Activated naive CD8-positive, alpha-beta T cell treated with anti-CD3 and anti-CD28 coated beads for 36 hours (primary cell): ENCODE results near the gene GABRG1. TPM values are rescaled to one million over a fixed set of nuclear protein-coding genes. Genes with fewer than 3 reads are reported as not detected.

Source experiments
- DNase-seq: peaks from one replicate; pipeline ENCODE4 v3.0.0; 2021
- H3K27ac Mint-ChIP-seq: one replicate; pipeline ENCODE4 v1.8.0; 2022; ENCODE audit warnings: mild to moderate bottlenecking, moderate library complexity, mixed read lengths
- H3K27me3 Mint-ChIP-seq: one replicate; pipeline ENCODE4 v1.8.0; 2022; ENCODE audit warnings: mild to moderate bottlenecking, mixed read lengths
- H3K36me3 Mint-ChIP-seq: one replicate; pipeline ENCODE4 v1.8.0; 2021; ENCODE audit warnings: mild to moderate bottlenecking, mixed read lengths
- H3K4me1 Mint-ChIP-seq: one replicate; pipeline ENCODE4 v1.8.0; 2021; ENCODE audit warnings: mixed read lengths
- H3K4me3 Mint-ChIP-seq: one replicate; pipeline ENCODE4 v1.8.0; 2022; ENCODE audit warnings: mild to moderate bottlenecking, moderate library complexity, mixed read lengths
- H3K9me3 Mint-ChIP-seq: one replicate; pipeline ENCODE4 v1.8.0; 2022; ENCODE audit warnings: mixed read lengths
- total RNA-seq, 2 experiments: library from RNA; stranded (reverse); gene quantifications; one replicate each; pipeline ENCODE4 v1.2.3, GENCODE V29; 2021

The GABRG1 gene
- not detected for total RNA-seq

DNA sequence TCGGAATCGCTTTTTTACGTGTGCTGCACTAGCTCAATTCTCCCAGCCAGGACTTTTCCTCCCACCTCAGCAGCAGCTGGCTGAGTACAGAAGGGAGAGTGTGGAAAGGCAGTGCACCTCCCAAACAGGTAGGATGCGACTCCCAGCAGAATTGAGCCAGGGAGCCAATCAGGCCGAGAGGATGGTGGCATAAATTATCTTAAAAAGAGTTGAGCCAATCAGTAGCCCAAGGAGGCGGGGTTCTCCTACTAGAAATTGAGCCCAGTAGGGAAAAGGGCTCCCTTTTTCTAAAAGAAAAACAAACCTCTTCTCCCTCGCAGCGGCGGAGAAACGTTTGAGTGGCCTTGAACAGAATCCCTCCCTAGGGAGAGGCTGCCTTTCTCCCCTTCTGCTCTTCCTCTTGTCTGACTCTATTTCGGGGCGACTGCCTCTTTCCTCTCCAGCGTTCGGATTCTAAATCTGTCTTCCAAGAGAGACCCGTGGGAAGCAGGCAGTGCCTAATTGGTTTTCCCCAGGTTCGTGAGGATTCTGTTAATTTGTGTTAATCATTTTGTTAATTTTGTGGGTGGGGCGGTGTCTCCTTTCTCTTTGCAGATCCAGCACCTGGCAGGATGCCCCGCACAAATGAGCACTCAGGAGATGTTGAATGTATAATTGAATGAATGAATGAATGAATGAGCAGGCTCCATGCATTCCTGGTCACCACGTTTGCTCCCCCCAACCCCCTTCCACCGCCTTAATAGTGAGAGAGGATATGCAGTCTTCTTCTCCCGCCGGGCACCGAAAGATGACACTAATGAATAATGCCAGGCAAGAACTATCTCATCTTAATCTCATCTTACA, at the start of gene GABRG1:
TSS of gene GABRG1 (minus strand) at position 142 of the 843 bp plus-strand sequence. CDS start at position 1, 141 bp downstream.
- no peak for DNase-seq
- Mint-ChIP-seq H3K4me1 (no peaks in the 10 kb centered on the region), H3K27me3 (peaks cover 6% of the 10 kb centered on the region), H3K27ac (no peak within 1 kb of the TSS), H3K9me3 (peaks cover 1% of the 10 kb centered on the region), H3K36me3 (no peaks in the 10 kb centered on the region), H3K4me3 (no peak within 1 kb of the TSS)

DNA sequence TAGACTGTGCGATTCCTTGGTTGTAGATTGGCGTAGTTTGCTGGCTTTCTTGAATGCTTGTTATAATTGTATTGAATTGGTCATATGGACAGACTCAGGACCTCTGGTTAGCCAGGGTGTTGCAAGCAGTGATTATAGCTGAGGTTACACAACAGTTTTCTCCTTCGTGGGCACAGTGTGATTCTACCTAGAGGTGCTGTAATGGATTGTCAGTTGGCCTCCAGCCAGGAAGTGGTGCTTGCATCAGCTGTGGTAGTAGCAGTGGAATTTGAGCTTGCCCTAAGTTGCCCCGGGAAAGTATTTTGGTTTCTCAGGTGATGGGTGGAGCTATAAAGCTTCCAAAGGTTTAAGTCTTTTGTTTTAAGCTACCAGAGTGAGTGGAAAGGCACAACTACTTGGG, 23.1 kb upstream of the GABRG1 start:
- Mint-ChIP-seq H3K4me3 (no peak overlapping the region), H3K9me3 (peaks cover 11% of the 10 kb centered on the region), H3K27ac (no peak overlapping the region), H3K4me1 (no peaks in the 10 kb centered on the region), H3K27me3 (no peaks in the 10 kb centered on the region), H3K36me3 (no peaks in the 10 kb centered on the region)
- DNase-seq: no peak

DNA sequence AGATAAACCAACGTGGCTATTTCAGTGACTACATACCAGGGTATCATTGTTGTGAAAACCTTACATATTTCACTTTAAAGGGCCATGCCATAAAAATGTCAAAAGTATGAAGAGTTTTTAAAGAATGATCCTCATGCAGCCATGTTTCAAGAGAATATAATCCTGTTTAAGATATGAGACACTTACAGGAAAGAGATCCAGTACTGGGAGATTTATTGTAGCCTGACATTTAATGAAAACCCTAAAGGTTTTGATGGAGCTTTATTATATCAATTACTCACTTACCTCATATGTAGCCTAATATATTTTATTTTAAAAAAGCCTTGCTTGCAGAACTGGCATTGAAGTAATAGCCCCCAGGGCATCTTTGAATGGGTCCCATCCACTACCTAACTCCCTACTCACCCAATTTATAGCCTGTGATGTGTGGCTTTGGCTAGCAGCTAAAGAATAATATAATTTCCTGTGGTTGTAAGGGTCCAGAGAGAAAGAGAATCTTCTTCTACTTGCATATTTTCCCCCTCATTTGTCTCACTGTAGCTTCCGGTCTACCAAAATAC, 7.7 kb upstream of the GABRG1 start:
- Mint-ChIP-seq H3K36me3 (no peaks in the 10 kb centered on the region), H3K4me3 (no peak overlapping the region), H3K9me3 (no peaks in the 10 kb centered on the region), H3K4me1 (no peaks in the 10 kb centered on the region), H3K27ac (no peak overlapping the region), H3K27me3 (no peaks in the 10 kb centered on the region)
- DNase-seq: no peak

DNA sequence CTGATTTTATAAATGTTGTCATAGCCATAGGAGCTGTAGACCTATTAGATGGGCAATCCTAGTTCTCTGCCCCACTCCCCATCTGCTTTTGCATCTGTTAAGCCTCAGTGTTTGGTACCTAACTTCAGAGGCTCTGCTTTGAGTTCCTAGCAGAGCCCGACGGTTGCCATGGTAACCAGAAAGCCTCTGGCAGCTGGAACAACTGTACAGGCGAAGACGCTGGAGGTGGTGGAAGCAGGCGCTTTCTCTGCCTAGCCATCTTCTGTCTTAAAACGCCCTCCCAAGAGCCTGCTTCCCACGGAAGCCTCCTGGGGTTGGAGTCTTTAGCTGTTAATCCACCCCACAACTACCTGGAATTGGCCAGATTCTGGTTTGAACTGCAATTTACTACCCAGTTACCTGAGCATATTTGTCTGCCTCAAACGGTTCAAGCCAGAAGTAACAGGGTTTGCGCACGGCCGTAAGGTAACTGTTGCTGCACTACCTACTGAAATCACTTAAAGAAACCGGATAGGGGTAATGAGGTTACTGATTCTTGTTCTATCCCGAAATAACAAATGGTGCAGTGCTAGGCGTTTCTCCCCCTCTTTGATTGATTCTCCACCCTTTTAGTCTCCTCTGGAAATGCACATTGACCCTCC, 1.0 kb upstream of the GABRG1 start:
- no peak for DNase-seq
- no peaks in the 10 kb centered on the region for H3K4me1 Mint-ChIP-seq
- H3K27ac Mint-ChIP-seq: no peak overlapping the region
- H3K4me3 Mint-ChIP-seq: no peak overlapping the region
- H3K9me3 Mint-ChIP-seq: peaks cover 1% of the 10 kb centered on the region
- H3K27me3 Mint-ChIP-seq: peaks cover 6% of the 10 kb centered on the region
- no peaks in the 10 kb centered on the region for H3K36me3 Mint-ChIP-seq

DNA sequence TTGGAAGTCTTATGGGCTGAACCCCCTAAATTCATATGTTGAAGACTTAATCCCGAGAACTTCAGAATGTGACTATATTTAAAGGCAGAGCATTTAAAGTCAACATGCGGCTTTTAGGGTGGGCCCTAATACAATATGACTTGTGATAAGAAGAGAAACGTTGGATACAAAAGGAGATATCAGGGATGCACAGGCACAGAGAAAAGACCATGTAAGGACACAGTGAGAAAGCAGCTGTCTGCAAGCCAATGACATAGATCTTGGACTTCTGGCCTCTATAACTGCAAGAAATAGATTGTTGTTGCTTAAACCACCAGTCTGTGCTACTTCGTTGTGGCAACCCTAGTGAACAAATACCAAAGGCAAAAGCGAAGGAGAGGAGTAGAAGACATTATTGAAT, 42.2 kb downstream of the GABRG1 start:
- DNase-seq: no peak
- Mint-ChIP-seq H3K27me3 (no peaks in the 10 kb centered on the region), H3K27ac (no peak overlapping the region), H3K36me3 (no peaks in the 10 kb centered on the region), H3K9me3 (peaks cover 2% of the 10 kb centered on the region), H3K4me3 (no peak overlapping the region), H3K4me1 (no peaks in the 10 kb centered on the region)

DNA sequence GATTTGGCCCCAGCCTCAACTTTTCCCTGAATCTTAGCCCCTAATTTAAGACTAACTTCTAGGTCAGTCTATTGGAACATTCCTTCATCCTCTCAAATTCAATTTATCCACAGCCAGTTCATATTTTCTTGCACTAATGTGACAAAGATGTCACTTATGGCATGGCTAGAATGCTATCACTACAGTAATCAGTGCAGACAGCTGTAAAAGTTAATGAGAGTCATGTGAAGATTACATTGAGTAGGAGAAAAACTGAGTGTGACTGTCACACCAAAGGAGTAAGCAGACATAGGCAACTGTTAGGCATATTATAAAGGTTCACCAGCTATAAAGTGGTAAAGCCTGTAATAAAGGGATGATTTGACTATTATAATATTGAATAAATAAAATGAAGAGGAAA, 42.6 kb downstream of the GABRG1 start:
- Mint-ChIP-seq H3K4me1 (no peaks in the 10 kb centered on the region), H3K27me3 (no peaks in the 10 kb centered on the region), H3K27ac (no peak overlapping the region), H3K36me3 (no peaks in the 10 kb centered on the region), H3K4me3 (no peak overlapping the region), H3K9me3 (peaks cover 2% of the 10 kb centered on the region)
- no peak for DNase-seq

DNA sequence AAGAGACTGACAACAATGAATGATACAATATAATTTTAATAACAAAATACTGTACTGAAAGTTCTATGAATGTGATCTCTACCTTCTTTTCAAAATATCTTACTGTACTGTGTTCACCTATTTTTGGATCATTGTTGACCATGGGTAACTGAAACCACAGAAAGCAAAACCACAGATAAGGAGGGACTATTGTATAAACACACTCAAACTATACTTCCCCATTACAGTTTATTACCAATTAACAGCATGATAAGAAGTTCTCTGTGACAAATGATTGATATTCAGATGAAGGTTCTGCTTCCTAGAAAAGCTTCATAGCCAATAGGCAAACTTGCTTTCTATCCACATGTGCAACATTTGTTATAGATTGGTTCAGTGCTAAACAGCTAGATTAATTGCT, 50.1 kb downstream of the GABRG1 start:
- Mint-ChIP-seq H3K4me3 (no peak overlapping the region), H3K27ac (no peak overlapping the region), H3K4me1 (no peaks in the 10 kb centered on the region), H3K9me3 (no peaks in the 10 kb centered on the region), H3K27me3 (no peaks in the 10 kb centered on the region), H3K36me3 (no peaks in the 10 kb centered on the region)
- DNase-seq: no peak

DNA sequence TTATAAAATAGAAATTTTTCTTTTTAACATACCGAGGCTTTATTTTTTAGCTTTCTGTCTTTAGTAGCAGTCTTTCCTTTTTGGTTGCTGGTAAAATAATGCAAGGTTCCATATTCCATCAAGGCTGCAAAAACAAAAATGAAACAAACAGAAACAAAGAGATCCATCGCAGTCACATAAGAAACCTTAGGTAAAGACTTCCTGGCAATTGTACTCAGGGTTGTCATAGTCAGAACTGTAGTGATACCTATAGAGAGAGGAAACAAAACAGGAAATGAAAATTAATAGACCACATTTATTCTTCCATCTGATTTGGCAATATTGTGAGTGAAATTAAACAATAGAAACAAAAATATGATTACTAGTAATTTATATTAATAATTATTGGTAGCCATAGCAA, 72.5 kb downstream of the GABRG1 start:
- H3K4me1 Mint-ChIP-seq: no peaks in the 10 kb centered on the region
- no peaks in the 10 kb centered on the region for H3K36me3 Mint-ChIP-seq
- no peaks in the 10 kb centered on the region for H3K27me3 Mint-ChIP-seq
- H3K4me3 Mint-ChIP-seq: no peak overlapping the region
- H3K9me3 Mint-ChIP-seq: peaks cover 10% of the 10 kb centered on the region
- H3K27ac Mint-ChIP-seq: no peak overlapping the region
- DNase-seq: no peak

DNA sequence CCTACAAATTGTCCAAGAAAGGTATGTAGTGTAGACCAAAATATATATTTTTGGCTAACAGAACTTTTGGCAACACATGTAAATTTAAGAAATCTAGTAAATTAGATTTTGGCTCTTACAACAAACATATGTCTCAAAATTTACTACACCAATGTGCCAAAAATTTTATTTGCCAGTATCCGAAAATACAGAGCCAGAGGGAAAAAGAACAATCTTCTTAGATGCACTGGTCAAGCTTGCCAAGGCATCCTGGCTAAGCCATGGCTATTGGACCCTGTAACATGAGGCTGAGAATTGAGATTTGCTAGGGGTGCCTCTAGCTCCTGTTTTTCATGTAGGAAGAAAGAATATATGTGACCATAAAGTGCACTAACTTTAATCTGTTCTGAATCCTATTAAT, 91.8 kb downstream of the GABRG1 start:
- Mint-ChIP-seq H3K9me3 (peaks cover 16% of the 10 kb centered on the region), H3K36me3 (no peaks in the 10 kb centered on the region), H3K27ac (no peak overlapping the region), H3K4me3 (no peak overlapping the region), H3K27me3 (no peaks in the 10 kb centered on the region), H3K4me1 (no peaks in the 10 kb centered on the region)
- no peak for DNase-seq

DNA sequence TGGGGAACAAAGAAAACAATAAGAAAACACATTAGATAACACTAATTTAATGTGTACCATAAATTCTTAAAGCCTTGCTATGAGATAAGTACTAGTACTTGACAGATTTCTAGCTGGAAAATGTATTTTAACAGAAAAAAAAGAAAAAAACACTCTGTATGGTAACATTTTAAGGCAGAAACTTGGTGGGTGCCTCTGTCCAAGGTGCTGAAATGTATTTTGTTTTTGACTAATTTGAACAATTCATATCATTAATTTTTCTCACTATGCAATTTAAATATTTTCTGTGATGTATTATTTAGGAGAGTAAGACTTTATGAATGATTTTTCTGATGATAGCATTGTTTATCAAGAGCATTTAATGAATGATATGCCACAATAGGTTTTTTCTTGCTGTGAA, 107.5 kb downstream of the GABRG1 start:
- Mint-ChIP-seq H3K4me1 (no peaks in the 10 kb centered on the region), H3K27me3 (no peaks in the 10 kb centered on the region), H3K4me3 (no peak overlapping the region), H3K9me3 (peaks cover 12% of the 10 kb centered on the region), H3K36me3 (no peaks in the 10 kb centered on the region), H3K27ac (no peak overlapping the region)
- no peak for DNase-seq

DNA sequence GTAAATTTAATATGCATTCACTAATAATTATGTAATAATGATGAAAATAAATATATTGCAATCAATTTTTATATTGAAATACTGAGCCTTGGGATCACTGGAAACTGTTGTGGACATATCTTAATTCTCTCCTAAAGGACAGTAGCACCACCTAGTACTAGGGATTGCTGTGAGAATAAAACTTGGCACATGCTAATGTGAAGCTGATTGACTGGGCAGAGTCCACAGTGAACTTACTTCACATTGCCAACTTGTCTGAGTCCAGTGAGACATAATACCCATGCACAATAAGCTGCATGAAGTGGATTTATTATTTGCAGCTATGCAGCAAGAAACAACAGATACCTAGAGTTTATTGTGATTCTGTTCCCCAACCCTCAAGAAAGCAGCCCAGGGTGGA, 131.1 kb downstream of the GABRG1 start:
- Mint-ChIP-seq H3K4me3 (no peak overlapping the region), H3K36me3 (no peaks in the 10 kb centered on the region), H3K9me3 (peaks cover 9% of the 10 kb centered on the region), H3K27ac (no peak overlapping the region), H3K27me3 (no peaks in the 10 kb centered on the region), H3K4me1 (no peaks in the 10 kb centered on the region)
- no peak for DNase-seq

DNA sequence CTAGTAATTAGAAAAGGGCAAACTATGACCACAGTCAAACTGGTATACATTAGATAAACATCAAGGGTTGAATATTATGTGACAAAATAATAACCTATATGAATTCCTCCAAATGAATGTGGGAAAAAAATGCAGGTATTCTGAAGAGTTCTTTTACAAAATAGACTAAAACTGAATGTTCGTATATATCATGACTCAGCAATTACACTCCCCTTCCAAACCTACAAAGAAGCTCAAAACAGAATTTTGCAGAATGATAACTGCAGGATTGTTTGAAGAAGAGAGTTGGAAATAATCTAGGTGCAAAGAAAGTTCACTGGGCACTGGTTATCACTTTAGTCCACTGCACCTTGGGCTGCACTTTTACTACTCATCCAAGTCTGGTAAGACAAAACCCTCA, 134.1 kb downstream of the GABRG1 start:
- Mint-ChIP-seq H3K9me3 (peaks cover 2% of the 10 kb centered on the region), H3K36me3 (no peaks in the 10 kb centered on the region), H3K4me1 (no peaks in the 10 kb centered on the region), H3K4me3 (no peak overlapping the region), H3K27me3 (no peaks in the 10 kb centered on the region), H3K27ac (no peak overlapping the region)
- DNase-seq: no peak

DNA sequence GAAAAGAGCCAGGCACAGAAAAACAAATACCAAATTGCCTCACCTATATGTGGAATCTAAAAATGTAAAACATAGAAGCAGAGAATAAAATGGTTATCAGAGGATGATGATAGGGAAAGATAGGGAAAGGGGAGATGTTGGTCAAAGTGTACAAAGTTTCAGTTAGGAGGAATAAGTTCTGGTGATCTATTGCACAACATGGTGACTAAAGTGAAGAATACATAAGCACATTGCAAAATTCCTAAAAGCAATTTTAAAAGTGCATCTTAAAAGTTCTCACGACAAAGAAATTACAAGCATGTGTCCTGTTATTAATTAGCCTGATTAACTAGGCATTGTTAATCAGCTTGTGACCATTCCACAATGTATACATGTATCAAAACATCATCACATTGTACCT, 136.0 kb downstream of the GABRG1 start:
- H3K4me3 Mint-ChIP-seq: no peak overlapping the region
- peaks cover 4% of the 10 kb centered on the region for H3K9me3 Mint-ChIP-seq
- H3K36me3 Mint-ChIP-seq: no peaks in the 10 kb centered on the region
- H3K27me3 Mint-ChIP-seq: no peaks in the 10 kb centered on the region
- H3K27ac Mint-ChIP-seq: no peak overlapping the region
- no peaks in the 10 kb centered on the region for H3K4me1 Mint-ChIP-seq
- no peak for DNase-seq
